ENCODE measurements around the gene MAP1S.

DNA sequence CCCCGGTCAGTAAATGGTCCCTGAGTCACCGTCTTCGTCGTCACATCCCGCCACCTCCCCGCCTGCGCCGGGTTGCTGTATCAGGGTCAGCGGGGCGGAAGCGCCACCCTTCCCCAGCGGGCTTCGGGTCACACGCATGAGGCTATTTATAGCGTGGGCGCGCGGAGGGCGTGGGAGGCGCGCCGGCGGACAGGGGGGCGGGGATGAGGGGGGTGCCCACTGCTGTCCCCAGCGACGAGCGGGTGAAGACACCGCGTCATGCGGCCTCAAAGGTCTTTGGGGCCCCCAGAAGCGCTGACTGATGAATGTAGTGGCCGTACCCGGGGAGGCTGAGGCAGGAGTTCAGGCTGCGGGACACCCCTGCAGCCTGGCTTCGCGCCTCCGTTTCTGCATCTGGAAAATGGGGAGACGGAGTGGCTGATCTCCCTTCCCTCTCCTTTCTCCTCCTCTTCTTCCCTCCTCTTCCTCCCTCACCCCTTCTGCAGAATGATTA is 39.0 kb upstream of the MAP1S start:
- TF ChIP-seq, protein P1, sequence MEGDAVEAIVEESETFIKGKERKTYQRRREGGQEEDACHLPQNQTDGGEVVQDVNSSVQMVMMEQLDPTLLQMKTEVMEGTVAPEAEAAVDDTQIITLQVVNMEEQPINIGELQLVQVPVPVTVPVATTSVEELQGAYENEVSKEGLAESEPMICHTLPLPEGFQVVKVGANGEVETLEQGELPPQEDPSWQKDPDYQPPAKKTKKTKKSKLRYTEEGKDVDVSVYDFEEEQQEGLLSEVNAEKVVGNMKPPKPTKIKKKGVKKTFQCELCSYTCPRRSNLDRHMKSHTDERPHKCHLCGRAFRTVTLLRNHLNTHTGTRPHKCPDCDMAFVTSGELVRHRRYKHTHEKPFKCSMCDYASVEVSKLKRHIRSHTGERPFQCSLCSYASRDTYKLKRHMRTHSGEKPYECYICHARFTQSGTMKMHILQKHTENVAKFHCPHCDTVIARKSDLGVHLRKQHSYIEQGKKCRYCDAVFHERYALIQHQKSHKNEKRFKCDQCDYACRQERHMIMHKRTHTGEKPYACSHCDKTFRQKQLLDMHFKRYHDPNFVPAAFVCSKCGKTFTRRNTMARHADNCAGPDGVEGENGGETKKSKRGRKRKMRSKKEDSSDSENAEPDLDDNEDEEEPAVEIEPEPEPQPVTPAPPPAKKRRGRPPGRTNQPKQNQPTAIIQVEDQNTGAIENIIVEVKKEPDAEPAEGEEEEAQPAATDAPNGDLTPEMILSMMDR (IDR thresholded peaks at IDR 0.05 in 4 of 5, conservative IDR thresholded peaks at IDR 0.05 in 1 of 5): no peak
- no peak for TF ChIP-seq POLR2A (IDR thresholded peaks at IDR 0.05)

All from gastrocnemius medialis (tissue), 4 donors.